ENCODE measurements around the gene CCL25.

DNA sequence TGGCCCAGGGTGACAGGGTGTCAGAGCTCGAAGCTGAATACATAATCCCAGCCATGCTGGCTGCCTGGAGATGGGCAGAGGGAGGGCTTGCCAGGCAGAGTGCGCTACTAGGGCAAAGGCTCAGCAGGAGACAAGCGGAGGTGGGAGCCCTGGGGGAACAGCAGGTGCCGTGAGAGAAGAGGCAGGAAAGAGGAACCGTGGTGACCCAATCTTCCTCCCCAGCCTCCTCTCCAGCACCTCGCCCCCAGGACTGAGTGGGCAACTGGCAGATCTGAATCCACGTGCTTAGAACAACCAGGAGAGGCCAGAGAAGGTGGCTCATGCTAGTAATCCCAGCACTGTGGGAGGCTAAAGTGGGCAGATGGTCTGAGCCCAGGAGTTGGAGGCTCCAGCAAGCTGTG is 11.0 kb upstream of the CCL25 start:
- no peak for TF ChIP-seq CTCF (IDR thresholded peaks at IDR 0.05)
- TF ChIP-seq POLR2A (IDR thresholded peaks at IDR 0.05; ENCODE audit: low read depth) = no peak
- TF ChIP-seq EP300 (IDR thresholded peaks at IDR 0.05) = no peak
